Measurements from ENCODE around the gene PEAR1. TPM values are rescaled to one million over a fixed set of nuclear protein-coding genes. Genes with fewer than 3 reads are reported as not detected.

The PEAR1 gene
- total RNA-seq, 1 donor, result 17.0 TPM

DNA sequence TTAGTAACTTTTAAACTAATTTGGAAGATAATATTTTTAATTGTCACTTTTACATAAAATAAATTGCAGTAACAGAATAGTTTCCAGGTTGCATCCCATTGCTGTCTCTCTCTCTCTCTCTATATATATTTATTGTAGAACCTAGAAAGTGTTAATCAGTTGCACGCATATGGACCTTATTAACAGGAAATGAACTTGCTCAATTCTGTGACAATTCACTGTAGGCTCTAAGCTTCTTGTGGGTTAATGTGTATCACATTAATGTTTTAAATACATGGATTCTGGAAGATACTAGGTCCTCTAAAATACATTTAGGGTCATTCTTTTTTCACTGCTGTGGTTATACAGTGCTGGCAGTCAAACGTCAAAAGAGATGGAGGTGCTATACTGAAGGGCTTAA, 60.1 kb downstream of the PEAR1 start:
- Histone ChIP-seq H3K4me1 (ENCODE audit: insufficient read depth, low read length) (no peaks in the 10 kb centered on the region), H2AFZ (ENCODE audit: low read length) (no peak overlapping the region), H3K79me2 (ENCODE audit: insufficient read depth, low read length) (no peaks in the 10 kb centered on the region), H3K27me3 (ENCODE audit: insufficient read depth, low read length) (no peaks in the 10 kb centered on the region), H3K4me2 (ENCODE audit: insufficient read depth, low read length) (no peak overlapping the region), H3K27ac (ENCODE audit: low read depth, low read length) (no peak overlapping the region), H4K20me1 (ENCODE audit: insufficient read depth, low read length) (no peaks in the 10 kb centered on the region), H3K36me3 (ENCODE audit: insufficient read depth, low read length) (peaks cover 59% of the 10 kb centered on the region), H3K9me3 (ENCODE audit: low read depth, low read length) (no peaks in the 10 kb centered on the region), H3K4me3 (ENCODE audit: insufficient read depth, low read length) (no peak overlapping the region)
- DNase-seq (ENCODE audit: insufficient read length, low spot score, missing footprints), result no peak
- TF ChIP-seq, protein P1, sequence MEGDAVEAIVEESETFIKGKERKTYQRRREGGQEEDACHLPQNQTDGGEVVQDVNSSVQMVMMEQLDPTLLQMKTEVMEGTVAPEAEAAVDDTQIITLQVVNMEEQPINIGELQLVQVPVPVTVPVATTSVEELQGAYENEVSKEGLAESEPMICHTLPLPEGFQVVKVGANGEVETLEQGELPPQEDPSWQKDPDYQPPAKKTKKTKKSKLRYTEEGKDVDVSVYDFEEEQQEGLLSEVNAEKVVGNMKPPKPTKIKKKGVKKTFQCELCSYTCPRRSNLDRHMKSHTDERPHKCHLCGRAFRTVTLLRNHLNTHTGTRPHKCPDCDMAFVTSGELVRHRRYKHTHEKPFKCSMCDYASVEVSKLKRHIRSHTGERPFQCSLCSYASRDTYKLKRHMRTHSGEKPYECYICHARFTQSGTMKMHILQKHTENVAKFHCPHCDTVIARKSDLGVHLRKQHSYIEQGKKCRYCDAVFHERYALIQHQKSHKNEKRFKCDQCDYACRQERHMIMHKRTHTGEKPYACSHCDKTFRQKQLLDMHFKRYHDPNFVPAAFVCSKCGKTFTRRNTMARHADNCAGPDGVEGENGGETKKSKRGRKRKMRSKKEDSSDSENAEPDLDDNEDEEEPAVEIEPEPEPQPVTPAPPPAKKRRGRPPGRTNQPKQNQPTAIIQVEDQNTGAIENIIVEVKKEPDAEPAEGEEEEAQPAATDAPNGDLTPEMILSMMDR (IDR thresholded peaks at IDR 0.05; ENCODE audit: extremely low read depth, low read depth, low read length), result no peak

- H3K36me3 ChIP-seq (ENCODE audit: insufficient read depth, low read length), result peaks cover 63% of the 10 kb centered on the region
- H3K79me2 ChIP-seq (ENCODE audit: insufficient read depth, low read length), result no peaks in the 10 kb centered on the region
- H4K20me1 ChIP-seq (ENCODE audit: insufficient read depth, low read length), result no peaks in the 10 kb centered on the region
- H3K27ac ChIP-seq (ENCODE audit: low read depth, low read length), result no peak overlapping the region
- no peak overlapping the region for H2AFZ ChIP-seq (ENCODE audit: low read length)
- H3K27me3 ChIP-seq (ENCODE audit: insufficient read depth, low read length), result no peaks in the 10 kb centered on the region
- no peaks in the 10 kb centered on the region for H3K9me3 ChIP-seq (ENCODE audit: low read depth, low read length)
- TF ChIP-seq, protein P1 (IDR thresholded peaks at IDR 0.05; ENCODE audit: extremely low read depth, low read depth, low read length), result no peak
- DNase-seq (ENCODE audit: insufficient read length, low spot score, missing footprints), result no peak
- no peak overlapping the region for H3K4me3 ChIP-seq (ENCODE audit: insufficient read depth, low read length)
- H3K4me2 ChIP-seq (ENCODE audit: insufficient read depth, low read length), result no peak overlapping the region
- no peaks in the 10 kb centered on the region for H3K4me1 ChIP-seq (ENCODE audit: insufficient read depth, low read length)
Measured at GRCh38 chr1:156956333-156956732, 62.8 kb downstream of the PEAR1 start.

GRCh38 chr1:156957634-156958033, 64.1 kb downstream of the PEAR1 start:
- peaks cover 60% of the 10 kb centered on the region for H3K36me3 ChIP-seq (ENCODE audit: insufficient read depth, low read length)
- TF ChIP-seq, protein P1 (IDR thresholded peaks at IDR 0.05; ENCODE audit: extremely low read depth, low read depth, low read length), result no peak
- H3K27me3 ChIP-seq (ENCODE audit: insufficient read depth, low read length), result no peaks in the 10 kb centered on the region
- H4K20me1 ChIP-seq (ENCODE audit: insufficient read depth, low read length), result no peaks in the 10 kb centered on the region
- no peaks in the 10 kb centered on the region for H3K79me2 ChIP-seq (ENCODE audit: insufficient read depth, low read length)
- no peaks in the 10 kb centered on the region for H3K4me1 ChIP-seq (ENCODE audit: insufficient read depth, low read length)
- no peak overlapping the region for H2AFZ ChIP-seq (ENCODE audit: low read length)
- no peak overlapping the region for H3K4me3 ChIP-seq (ENCODE audit: insufficient read depth, low read length)
- no peak overlapping the region for H3K27ac ChIP-seq (ENCODE audit: low read depth, low read length)
- H3K9me3 ChIP-seq (ENCODE audit: low read depth, low read length), result no peaks in the 10 kb centered on the region
- DNase-seq (ENCODE audit: insufficient read length, low spot score, missing footprints), result no peak
- no peak overlapping the region for H3K4me2 ChIP-seq (ENCODE audit: insufficient read depth, low read length)

- Histone ChIP-seq H3K27ac (ENCODE audit: low read depth, low read length) (no peak overlapping the region), H3K4me2 (ENCODE audit: insufficient read depth, low read length) (no peak overlapping the region), H3K36me3 (ENCODE audit: insufficient read depth, low read length) (peaks cover 61% of the 10 kb centered on the region), H4K20me1 (ENCODE audit: insufficient read depth, low read length) (no peaks in the 10 kb centered on the region), H3K27me3 (ENCODE audit: insufficient read depth, low read length) (no peaks in the 10 kb centered on the region), H3K4me1 (ENCODE audit: insufficient read depth, low read length) (no peaks in the 10 kb centered on the region), H2AFZ (ENCODE audit: low read length) (no peak overlapping the region), H3K4me3 (ENCODE audit: insufficient read depth, low read length) (no peak overlapping the region), H3K9me3 (ENCODE audit: low read depth, low read length) (no peaks in the 10 kb centered on the region), H3K79me2 (ENCODE audit: insufficient read depth, low read length) (no peaks in the 10 kb centered on the region)
- TF ChIP-seq, protein P1 (IDR thresholded peaks at IDR 0.05; ENCODE audit: extremely low read depth, low read depth, low read length), result no peak
- no peak for DNase-seq (ENCODE audit: insufficient read length, low spot score, missing footprints)
Measured at GRCh38 chr1:156958247-156958714, 64.8 kb downstream of the PEAR1 start.

Data from osteoblast (primary cell).